Measurements from ENCODE around the gene RNF220.
A peak's percentile ranks its signal among the peaks of the same experiment; 100 is the strongest.

The RNF220 gene

GRCh38 chr1:44672961-44673674, 268.1 kb downstream of the RNF220 start:
- Histone ChIP-seq H3K9me3 (ENCODE audit: control insufficient read depth, insufficient read depth, low read length) (no peaks in the 10 kb centered on the region), H3K36me3 (ENCODE audit: control insufficient read depth, insufficient read depth, low read length) (no peaks in the 10 kb centered on the region), H3K9ac (ENCODE audit: low read depth, low read length) (no peak overlapping the region), H3K27me3 (ENCODE audit: control insufficient read depth, insufficient read depth, low read length) (peaks cover 4% of the 10 kb centered on the region), H3K4me1 (ENCODE audit: control insufficient read depth, insufficient read depth, low read length) (peaks cover 13% of the 10 kb centered on the region), H3K4me3 (ENCODE audit: low read depth, low read length) (peak overlapping the region; percentile 77)

GRCh38 chr1:44673675-44674112, 268.6 kb downstream of the RNF220 start:
- peaks cover 4% of the 10 kb centered on the region for H3K27me3 ChIP-seq (ENCODE audit: control insufficient read depth, insufficient read depth, low read length)
- H3K36me3 ChIP-seq (ENCODE audit: control insufficient read depth, insufficient read depth, low read length): no peaks in the 10 kb centered on the region
- peaks cover 13% of the 10 kb centered on the region for H3K4me1 ChIP-seq (ENCODE audit: control insufficient read depth, insufficient read depth, low read length)
- H3K9me3 ChIP-seq (ENCODE audit: control insufficient read depth, insufficient read depth, low read length): no peaks in the 10 kb centered on the region
- peak overlapping the region; percentile 77 for H3K4me3 ChIP-seq (ENCODE audit: low read depth, low read length)
- no peak overlapping the region for H3K9ac ChIP-seq (ENCODE audit: low read depth, low read length)

GRCh38 chr1:44674113-44675000, 269.3 kb downstream of the RNF220 start, which contains the start of the genes ARMH1 and TMEM53:
Gene ARMH1, plus strand, starts transcription at chr1:44674714. Its CDS starts 14,984 bp downstream, at chr1:44689698.
Gene TMEM53, minus strand, starts transcription at chr1:44674481. Its CDS starts 90 bp downstream, at chr1:44674391.
- Histone ChIP-seq H3K36me3 (ENCODE audit: control insufficient read depth, insufficient read depth, low read length) (no peaks in the 10 kb centered on the region), H3K4me3 (ENCODE audit: low read depth, low read length) (peak within 1 kb of the TSS; percentile 77), H3K9me3 (ENCODE audit: control insufficient read depth, insufficient read depth, low read length) (no peaks in the 10 kb centered on the region), H3K27me3 (ENCODE audit: control insufficient read depth, insufficient read depth, low read length) (peaks cover 4% of the 10 kb centered on the region), H3K4me1 (ENCODE audit: control insufficient read depth, insufficient read depth, low read length) (peaks cover 13% of the 10 kb centered on the region), H3K9ac (ENCODE audit: low read depth, low read length) (peak within 1 kb of the TSS; percentile 14)

- Histone ChIP-seq H3K9me3 (ENCODE audit: control insufficient read depth, insufficient read depth, low read length) (no peaks in the 10 kb centered on the region), H3K36me3 (ENCODE audit: control insufficient read depth, insufficient read depth, low read length) (no peaks in the 10 kb centered on the region), H3K27me3 (ENCODE audit: control insufficient read depth, insufficient read depth, low read length) (peaks cover 4% of the 10 kb centered on the region), H3K4me3 (ENCODE audit: low read depth, low read length) (peak overlapping the region; percentile 77), H3K4me1 (ENCODE audit: control insufficient read depth, insufficient read depth, low read length) (peaks cover 13% of the 10 kb centered on the region), H3K9ac (ENCODE audit: low read depth, low read length) (no peak overlapping the region)
Measured at GRCh38 chr1:44675186-44675585, 270.1 kb downstream of the RNF220 start.

- Histone ChIP-seq H3K4me3 (ENCODE audit: low read depth, low read length) (no peak overlapping the region), H3K9ac (ENCODE audit: low read depth, low read length) (no peak overlapping the region), H3K9me3 (ENCODE audit: control insufficient read depth, insufficient read depth, low read length) (no peaks in the 10 kb centered on the region), H3K4me1 (ENCODE audit: control insufficient read depth, insufficient read depth, low read length) (peaks cover 15% of the 10 kb centered on the region), H3K36me3 (ENCODE audit: control insufficient read depth, insufficient read depth, low read length) (no peaks in the 10 kb centered on the region), H3K27me3 (ENCODE audit: control insufficient read depth, insufficient read depth, low read length) (peaks cover 4% of the 10 kb centered on the region)
Measured at GRCh38 chr1:44676484-44677200, 271.6 kb downstream of the RNF220 start.

- H3K9ac ChIP-seq (ENCODE audit: low read depth, low read length): no peak overlapping the region
- H3K4me3 ChIP-seq (ENCODE audit: low read depth, low read length): no peak overlapping the region
- no peaks in the 10 kb centered on the region for H3K36me3 ChIP-seq (ENCODE audit: control insufficient read depth, insufficient read depth, low read length)
- H3K9me3 ChIP-seq (ENCODE audit: control insufficient read depth, insufficient read depth, low read length): no peaks in the 10 kb centered on the region
- peaks cover 4% of the 10 kb centered on the region for H3K27me3 ChIP-seq (ENCODE audit: control insufficient read depth, insufficient read depth, low read length)
- peaks cover 20% of the 10 kb centered on the region for H3K4me1 ChIP-seq (ENCODE audit: control insufficient read depth, insufficient read depth, low read length)
Measured at GRCh38 chr1:44677201-44677766, 272.2 kb downstream of the RNF220 start.

GRCh38 chr1:44678120-44678519, 273.1 kb downstream of the RNF220 start:
- no peak overlapping the region for H3K9ac ChIP-seq (ENCODE audit: low read depth, low read length)
- H3K4me1 ChIP-seq (ENCODE audit: control insufficient read depth, insufficient read depth, low read length): peaks cover 20% of the 10 kb centered on the region
- H3K4me3 ChIP-seq (ENCODE audit: low read depth, low read length): no peak overlapping the region
- peaks cover under 1% of the 10 kb centered on the region for H3K27me3 ChIP-seq (ENCODE audit: control insufficient read depth, insufficient read depth, low read length)
- H3K36me3 ChIP-seq (ENCODE audit: control insufficient read depth, insufficient read depth, low read length): no peaks in the 10 kb centered on the region
- H3K9me3 ChIP-seq (ENCODE audit: control insufficient read depth, insufficient read depth, low read length): no peaks in the 10 kb centered on the region

GRCh38 chr1:44678626-44679025, 273.6 kb downstream of the RNF220 start:
- H3K27me3 ChIP-seq (ENCODE audit: control insufficient read depth, insufficient read depth, low read length): no peaks in the 10 kb centered on the region
- H3K4me1 ChIP-seq (ENCODE audit: control insufficient read depth, insufficient read depth, low read length): peaks cover 18% of the 10 kb centered on the region
- no peaks in the 10 kb centered on the region for H3K36me3 ChIP-seq (ENCODE audit: control insufficient read depth, insufficient read depth, low read length)
- no peaks in the 10 kb centered on the region for H3K9me3 ChIP-seq (ENCODE audit: control insufficient read depth, insufficient read depth, low read length)
- no peak overlapping the region for H3K9ac ChIP-seq (ENCODE audit: low read depth, low read length)
- no peak overlapping the region for H3K4me3 ChIP-seq (ENCODE audit: low read depth, low read length)

- no peaks in the 10 kb centered on the region for H3K36me3 ChIP-seq (ENCODE audit: control insufficient read depth, insufficient read depth, low read length)
- H3K27me3 ChIP-seq (ENCODE audit: control insufficient read depth, insufficient read depth, low read length): no peaks in the 10 kb centered on the region
- no peak overlapping the region for H3K9ac ChIP-seq (ENCODE audit: low read depth, low read length)
- H3K4me3 ChIP-seq (ENCODE audit: low read depth, low read length): no peak overlapping the region
- peaks cover 18% of the 10 kb centered on the region for H3K4me1 ChIP-seq (ENCODE audit: control insufficient read depth, insufficient read depth, low read length)
- H3K9me3 ChIP-seq (ENCODE audit: control insufficient read depth, insufficient read depth, low read length): no peaks in the 10 kb centered on the region
Measured at GRCh38 chr1:44679468-44679867, 274.4 kb downstream of the RNF220 start.

GRCh38 chr1:44681905-44682882, 277.1 kb downstream of the RNF220 start:
- H3K27me3 ChIP-seq (ENCODE audit: control insufficient read depth, insufficient read depth, low read length): no peaks in the 10 kb centered on the region
- H3K4me3 ChIP-seq (ENCODE audit: low read depth, low read length): peak overlapping the region; percentile 23
- no peak overlapping the region for H3K9ac ChIP-seq (ENCODE audit: low read depth, low read length)

More at GRCh38 chr1:44681905-44682882, 277.1 kb downstream of the RNF220 start:
- H3K9me3 ChIP-seq (ENCODE audit: control insufficient read depth, insufficient read depth, low read length): no peaks in the 10 kb centered on the region
- no peaks in the 10 kb centered on the region for H3K36me3 ChIP-seq (ENCODE audit: control insufficient read depth, insufficient read depth, low read length)
- H3K4me1 ChIP-seq (ENCODE audit: control insufficient read depth, insufficient read depth, low read length): peaks cover 10% of the 10 kb centered on the region

Measured in iPS-15b (cell line).